ENCODE results near the gene GSG1L. TPM values are rescaled to one million over a fixed set of nuclear protein-coding genes. Genes with fewer than 3 reads are reported as not detected.

Gene GSG1L
- polyA plus RNA-seq, 3 donors: not detected

DNA sequence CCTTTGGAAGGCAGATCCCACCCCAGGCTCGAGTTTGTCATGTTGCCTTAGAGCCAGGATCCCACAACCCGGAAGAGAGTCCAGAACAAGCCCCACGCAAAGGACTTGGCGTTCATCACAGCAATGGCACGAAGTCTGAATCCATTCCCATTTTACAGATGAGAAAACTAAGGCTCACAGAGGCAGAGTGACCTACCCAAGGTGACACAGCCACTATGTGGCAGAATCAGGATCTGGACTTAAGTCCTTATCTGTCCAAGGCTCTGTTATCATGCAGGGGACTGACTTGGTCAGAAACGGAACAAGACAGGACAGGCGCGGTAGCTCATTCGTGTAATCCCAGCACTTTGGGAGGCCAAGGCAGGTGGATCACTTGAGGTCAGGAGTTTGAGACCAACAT, 86.5 kb downstream of the GSG1L start:
- Histone ChIP-seq H3K27ac (ENCODE audit: low read depth in 1 of 2, low read length in 2 of 2) (no peak overlapping the region), H3K4me3 (replicated peaks in 1 of 3; ENCODE audit: low read depth in 2 of 3, low read length in 3 of 3) (no peak overlapping the region), H4K20me1 (ENCODE audit: insufficient read depth, low read length) (no peaks in the 10 kb centered on the region), H2AFZ (ENCODE audit: insufficient read depth, low read depth, low read length, poor library complexity, severe bottlenecking) (no peak overlapping the region), H3K9ac (ENCODE audit: insufficient read depth, low read length, poor library complexity, severe bottlenecking) (no peak overlapping the region), H3K79me2 (ENCODE audit: insufficient read depth, low read length) (no peaks in the 10 kb centered on the region), H3K9me3 (replicated peaks in 1 of 2; ENCODE audit: control insufficient read depth in 1 of 2, insufficient read depth in 1 of 2, low read length in 2 of 2) (no peaks in the 10 kb centered on the region), H3K4me2 (replicated peaks; ENCODE audit: extremely low read depth, low read length, poor library complexity, severe bottlenecking) (no peak overlapping the region), H3K36me3 (replicated peaks in 1 of 2; ENCODE audit: control insufficient read depth in 1 of 2, insufficient read depth in 2 of 2, low read length in 2 of 2) (no peaks in the 10 kb centered on the region), H3K4me1 (ENCODE audit: control insufficient read depth in 1 of 2, insufficient read depth in 2 of 2, low read length in 2 of 2) (no peaks in the 10 kb centered on the region), H3K27me3 (ENCODE audit: control insufficient read depth in 2 of 2, insufficient read depth in 2 of 2, low read length in 2 of 2) (no peaks in the 10 kb centered on the region)
- WGBS (ENCODE audit: insufficient coverage): 84% methylated on average over 9 of the region's 9 CpGs
- TF ChIP-seq CTCF (IDR thresholded peaks at IDR 0.05): no peak
- Mint-ChIP-seq H3K9me3 (peaks cover 0 to 2% (median 1%) of the 10 kb centered on the region in 7 donors), H3K4me1 (no peaks in the 10 kb centered on the region), H3K36me3 (no peaks in the 10 kb centered on the region), H3K27ac (no peak overlapping the region), H3K27me3 (ENCODE audit: low read depth in 3 of 3) (peaks cover 5 to 8% (median 7%) of the 10 kb centered on the region in 3 donors), H3K4me3 (no peak overlapping the region)
- intact Hi-C loops (cut with micrococcal nuclease): no loop called here
- no peak for DNase-seq

GRCh38 chr16:27974896-27975540, 88.5 kb downstream of the GSG1L start:
- peaks cover 5 to 8% (median 7%) of the 10 kb centered on the region in 3 donors for H3K27me3 Mint-ChIP-seq (ENCODE audit: low read depth in 3 of 3)
- no peaks in the 10 kb centered on the region for H3K36me3 Mint-ChIP-seq
- H3K27ac ChIP-seq (ENCODE audit: low read depth in 1 of 2, low read length in 2 of 2): no peak overlapping the region
- WGBS (ENCODE audit: insufficient coverage): 95% methylated on average over 6 of the region's 11 CpGs
- H2AFZ ChIP-seq (ENCODE audit: insufficient read depth, low read depth, low read length, poor library complexity, severe bottlenecking): no peak overlapping the region
- H3K9me3 Mint-ChIP-seq: peaks cover 3 to 15% (median 10%) of the 10 kb centered on the region in 7 donors
- H3K9me3 ChIP-seq (replicated peaks in 1 of 2; ENCODE audit: control insufficient read depth in 1 of 2, insufficient read depth in 1 of 2, low read length in 2 of 2): no peaks in the 10 kb centered on the region
- H3K4me2 ChIP-seq (replicated peaks; ENCODE audit: extremely low read depth, low read length, poor library complexity, severe bottlenecking): no peak overlapping the region
- TF ChIP-seq CTCF (IDR thresholded peaks at IDR 0.05): no peak
- no peaks in the 10 kb centered on the region for H3K4me1 ChIP-seq (ENCODE audit: control insufficient read depth in 1 of 2, insufficient read depth in 2 of 2, low read length in 2 of 2)
- no peaks in the 10 kb centered on the region for H3K79me2 ChIP-seq (ENCODE audit: insufficient read depth, low read length)
- no peak for DNase-seq
- H3K4me3 ChIP-seq (replicated peaks in 1 of 3; ENCODE audit: low read depth in 2 of 3, low read length in 3 of 3): no peak overlapping the region
- H4K20me1 ChIP-seq (ENCODE audit: insufficient read depth, low read length): no peaks in the 10 kb centered on the region
- H3K4me1 Mint-ChIP-seq: no peaks in the 10 kb centered on the region
- H3K4me3 Mint-ChIP-seq: no peak overlapping the region
- no peak overlapping the region for H3K9ac ChIP-seq (ENCODE audit: insufficient read depth, low read length, poor library complexity, severe bottlenecking)
- H3K27me3 ChIP-seq (ENCODE audit: control insufficient read depth in 2 of 2, insufficient read depth in 2 of 2, low read length in 2 of 2): no peaks in the 10 kb centered on the region
- no peak overlapping the region for H3K27ac Mint-ChIP-seq
- no peaks in the 10 kb centered on the region for H3K36me3 ChIP-seq (replicated peaks in 1 of 2; ENCODE audit: control insufficient read depth in 1 of 2, insufficient read depth in 2 of 2, low read length in 2 of 2)
- intact Hi-C loops (cut with micrococcal nuclease): no loop called here

Data from CD14-positive monocyte (primary cell).